Measurements from ENCODE around the gene SLC1A5.

Gene SLC1A5

GRCh38 chr19:46727757-46728156 is 60.6 kb downstream of the SLC1A5 start:
- DNase-seq (ENCODE audit: low read depth, low spot score), result no peak
- in situ Hi-C loops (cut with HindIII; ENCODE audit: low sequenced_read_pairs), result no loop called here
- no peak for TF ChIP-seq CTCF (IDR thresholded peaks at IDR 0.05; ENCODE audit: low read depth, low read length)
- H3K4me3 ChIP-seq (ENCODE audit: low read depth, low read length), result no peak overlapping the region

GRCh38 chr19:46726971-46727501 is 61.4 kb downstream of the SLC1A5 start:
- no peak overlapping the region for H3K4me3 ChIP-seq (ENCODE audit: low read depth, low read length)
- in situ Hi-C loops (cut with HindIII; ENCODE audit: low sequenced_read_pairs), result no loop called here
- no peak for TF ChIP-seq CTCF (IDR thresholded peaks at IDR 0.05; ENCODE audit: low read depth, low read length)
- no peak for DNase-seq (ENCODE audit: low read depth, low spot score)

GRCh38 chr19:46726551-46726950 is 61.8 kb downstream of the SLC1A5 start:
- DNase-seq (ENCODE audit: low read depth, low spot score), result no peak
- in situ Hi-C loops (cut with HindIII; ENCODE audit: low sequenced_read_pairs), result no loop called here
- TF ChIP-seq CTCF (IDR thresholded peaks at IDR 0.05; ENCODE audit: low read depth, low read length), result no peak
- no peak overlapping the region for H3K4me3 ChIP-seq (ENCODE audit: low read depth, low read length)

GRCh38 chr19:46725859-46726393 is 62.5 kb downstream of the SLC1A5 start:
- DNase-seq (ENCODE audit: low read depth, low spot score), result no peak
- TF ChIP-seq CTCF (IDR thresholded peaks at IDR 0.05; ENCODE audit: low read depth, low read length), result no peak
- H3K4me3 ChIP-seq (ENCODE audit: low read depth, low read length), result no peak overlapping the region
- in situ Hi-C loops (cut with HindIII; ENCODE audit: low sequenced_read_pairs), result no loop called here

GRCh38 chr19:46725036-46725820 is 63.2 kb downstream of the SLC1A5 start:
- in situ Hi-C loops (cut with HindIII; ENCODE audit: low sequenced_read_pairs), result no loop called here
- H3K4me3 ChIP-seq (ENCODE audit: low read depth, low read length), result no peak overlapping the region
- no peak for TF ChIP-seq CTCF (IDR thresholded peaks at IDR 0.05; ENCODE audit: low read depth, low read length)
- DNase-seq (ENCODE audit: low read depth, low spot score), result no peak

All from astrocyte of the spinal cord (primary cell).